GM21515 (cell line): ENCODE results near the gene GRHL3.
"Not testable (repeated sequence)": the region's sequence is repeated elsewhere in the genome, so short reads cannot be mapped to it uniquely, and the experiment has no call there.

ENCODE experiments used
- ATAC-seq: cut with Tn5 transposase; IDR thresholded peaks from one replicate; pipeline ENCODE4 v1.9.1; 2021; ENCODE audit not compliant: unreplicated experiment

Gene GRHL3

DNA sequence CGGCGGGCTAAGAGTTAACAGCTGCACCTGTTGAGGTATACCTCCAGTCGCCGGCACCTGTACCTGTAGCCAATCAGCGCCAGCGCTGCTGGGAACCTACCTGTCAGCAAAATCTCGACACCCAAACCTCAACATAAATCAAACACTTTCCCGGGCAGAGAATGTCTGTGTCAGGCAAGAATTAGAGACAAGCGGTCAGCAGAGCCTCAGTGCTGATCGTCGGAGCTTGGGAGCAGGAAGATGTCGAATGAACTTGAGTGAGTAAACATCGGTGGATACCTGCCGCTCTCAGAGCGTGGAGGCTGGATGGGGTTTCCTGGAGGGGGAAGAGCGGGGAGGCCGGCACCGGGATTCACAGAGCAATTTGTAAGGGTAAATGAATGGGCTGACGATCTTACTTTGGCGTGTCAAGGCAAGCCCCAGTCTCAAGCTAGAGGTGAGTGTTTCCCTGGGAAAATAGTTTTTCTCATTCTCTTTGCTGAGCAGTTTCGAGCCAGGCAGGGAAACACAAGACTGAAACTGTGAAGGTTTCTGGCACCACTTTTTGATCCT, at the start of gene GRHL3:
Gene GRHL3 (plus strand): TSS at position 46 of the 552 bp plus-strand sequence. CDS start 195 bp downstream, at position 241.
- no peak for ATAC-seq

DNA sequence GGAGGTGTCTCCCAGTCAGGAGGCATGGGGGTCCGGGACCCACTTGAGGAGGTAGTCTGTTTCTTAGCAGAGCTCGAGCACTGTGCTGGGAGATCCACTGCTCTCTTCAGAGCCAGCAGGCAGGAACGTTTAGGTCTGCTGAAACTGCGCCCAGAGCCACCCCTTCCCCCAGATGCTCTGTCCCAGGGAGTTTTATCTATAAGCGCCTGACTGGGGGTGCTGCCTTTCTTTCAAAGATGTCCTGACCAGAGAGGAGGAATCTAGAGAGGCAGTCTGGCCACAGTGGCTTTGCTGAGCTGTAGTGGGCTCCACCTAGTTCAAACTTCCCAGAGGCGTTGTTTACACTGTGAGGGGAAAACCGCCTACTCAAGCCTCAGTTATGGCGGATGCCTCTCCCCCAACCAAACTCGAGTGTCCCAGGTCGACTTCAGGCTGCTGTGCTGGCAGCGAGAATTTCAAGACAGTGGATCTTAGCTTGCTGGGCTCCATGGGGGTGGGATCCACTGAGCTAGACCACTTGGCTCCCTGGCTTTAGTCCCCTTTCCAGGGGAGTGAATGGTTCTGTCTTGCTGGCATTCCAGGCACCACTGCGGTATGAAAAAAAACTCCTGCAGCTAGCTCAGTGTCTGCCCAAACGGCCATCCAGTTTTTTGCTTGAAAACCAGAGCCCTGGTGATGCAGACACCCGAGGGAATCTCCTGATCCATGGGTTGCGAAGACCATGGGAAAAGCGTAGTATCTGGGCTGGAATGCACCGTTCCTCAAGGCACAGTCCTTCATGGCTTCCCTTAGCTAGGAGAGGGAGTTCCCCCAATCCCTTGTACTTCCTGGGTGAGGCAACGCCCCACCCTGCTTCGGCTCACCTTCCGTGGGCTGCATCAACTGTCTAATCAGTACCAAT, 44.7 kb upstream of the GRHL3 start:
- ATAC-seq: not testable (repeated sequence)

DNA sequence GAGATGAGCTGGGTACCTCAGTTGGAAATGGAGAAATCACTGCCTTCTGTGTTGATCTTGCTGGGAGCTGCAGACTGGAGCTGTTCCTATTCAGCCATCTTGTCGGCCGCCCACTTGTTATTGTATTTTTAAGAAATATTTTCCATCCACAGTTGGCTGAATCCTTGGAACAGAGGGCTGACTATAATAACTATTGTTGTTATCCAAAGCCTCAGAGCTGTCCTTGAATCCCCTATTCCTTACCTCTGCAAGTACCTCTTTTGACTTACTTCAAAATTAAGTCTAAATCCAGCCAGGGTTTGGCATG, 44.1 kb upstream of the GRHL3 start:
- no peak for ATAC-seq

DNA sequence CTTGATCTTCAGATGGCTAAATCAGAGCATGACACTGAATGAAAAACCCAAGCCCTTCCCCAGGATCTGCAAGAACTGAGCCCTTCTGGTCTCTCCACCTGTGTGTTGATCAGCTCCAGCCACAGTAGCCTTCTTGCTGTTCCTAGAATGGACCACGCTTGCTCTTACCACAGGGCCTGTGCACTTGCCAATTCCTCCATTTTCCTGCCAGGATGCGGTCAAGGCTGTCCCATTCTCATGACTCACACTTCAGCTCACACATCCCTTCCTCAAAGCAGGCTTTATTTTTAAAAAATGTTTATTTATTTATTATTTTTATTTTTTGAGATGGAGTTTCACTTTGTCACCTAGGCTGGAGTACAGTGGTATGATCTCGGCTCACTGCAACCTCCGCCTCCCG, 43.6 kb upstream of the GRHL3 start:
- ATAC-seq: no peak

DNA sequence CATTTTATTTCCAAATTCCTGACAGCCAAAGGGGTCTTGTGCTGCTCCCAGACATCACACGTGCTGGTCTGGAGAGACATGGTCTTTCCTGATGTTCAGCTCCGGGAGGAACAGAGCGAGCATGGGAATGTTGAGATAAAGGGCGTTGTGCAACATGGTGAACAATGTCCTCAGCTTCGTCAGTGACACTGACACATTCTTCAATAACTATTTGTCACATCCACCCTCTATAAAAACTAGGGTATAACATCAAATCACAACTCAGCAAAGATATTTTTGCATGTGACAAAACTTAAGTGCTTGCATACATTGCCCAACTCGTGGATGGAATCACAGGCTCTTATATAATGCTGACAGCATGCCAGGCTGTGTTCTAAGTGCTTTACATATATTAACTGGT, 42.4 kb upstream of the GRHL3 start:
- no peak for ATAC-seq

DNA sequence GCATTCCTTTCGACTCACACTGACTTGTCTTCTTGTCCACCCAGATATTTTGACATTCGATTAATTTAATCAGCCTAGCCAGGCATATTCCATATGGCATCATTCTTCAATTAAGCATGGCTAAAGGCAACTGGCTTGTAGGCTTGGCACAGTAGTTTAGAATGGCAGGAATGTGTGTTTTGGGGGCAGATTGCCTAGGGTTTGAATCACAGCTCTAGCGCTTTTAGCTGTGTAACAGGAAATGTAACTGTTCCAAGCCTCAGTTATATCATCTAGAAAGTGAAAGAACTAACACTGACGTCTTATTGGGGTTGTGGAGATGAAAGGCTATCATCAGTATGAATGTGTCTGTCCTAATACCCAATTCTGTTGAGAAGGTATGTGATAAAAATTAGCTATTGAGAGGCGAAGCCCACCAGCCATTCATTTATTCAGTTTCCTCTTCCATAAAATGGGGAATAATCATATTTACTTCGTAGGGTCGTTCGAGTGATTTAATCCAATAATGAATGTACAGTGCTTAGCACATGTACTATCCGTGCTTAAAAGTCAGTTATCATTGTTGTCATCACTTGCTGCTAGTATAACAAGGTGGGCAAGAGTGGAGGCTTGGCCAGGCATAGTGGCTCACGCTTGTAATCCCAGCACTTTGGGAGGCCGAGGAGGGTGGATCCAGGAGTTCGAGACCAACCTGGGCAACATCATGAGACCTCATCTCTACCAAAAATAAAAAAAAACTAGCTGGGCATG, 41.6 kb upstream of the GRHL3 start:
- no peak for ATAC-seq

DNA sequence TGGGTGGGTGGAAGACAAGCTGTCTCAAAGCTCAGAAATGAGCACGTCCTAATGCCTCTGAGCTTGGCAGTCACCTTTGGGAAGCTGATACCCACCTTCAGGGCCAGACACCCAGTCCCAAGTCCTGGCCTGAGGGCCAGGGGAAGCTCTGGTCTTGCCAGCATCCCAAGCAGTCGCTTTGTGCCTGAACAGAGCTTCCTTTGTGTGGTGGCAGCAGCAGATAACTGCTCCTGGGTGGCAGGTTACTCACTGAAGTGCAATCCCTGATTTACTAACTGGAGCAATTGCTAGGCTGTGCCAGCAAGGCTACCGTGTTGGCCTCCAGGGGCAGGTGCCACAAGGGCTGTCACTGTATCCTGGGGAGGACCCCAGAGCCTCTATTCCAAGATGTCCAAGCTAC, 40.4 kb upstream of the GRHL3 start:
- ATAC-seq: no peak

DNA sequence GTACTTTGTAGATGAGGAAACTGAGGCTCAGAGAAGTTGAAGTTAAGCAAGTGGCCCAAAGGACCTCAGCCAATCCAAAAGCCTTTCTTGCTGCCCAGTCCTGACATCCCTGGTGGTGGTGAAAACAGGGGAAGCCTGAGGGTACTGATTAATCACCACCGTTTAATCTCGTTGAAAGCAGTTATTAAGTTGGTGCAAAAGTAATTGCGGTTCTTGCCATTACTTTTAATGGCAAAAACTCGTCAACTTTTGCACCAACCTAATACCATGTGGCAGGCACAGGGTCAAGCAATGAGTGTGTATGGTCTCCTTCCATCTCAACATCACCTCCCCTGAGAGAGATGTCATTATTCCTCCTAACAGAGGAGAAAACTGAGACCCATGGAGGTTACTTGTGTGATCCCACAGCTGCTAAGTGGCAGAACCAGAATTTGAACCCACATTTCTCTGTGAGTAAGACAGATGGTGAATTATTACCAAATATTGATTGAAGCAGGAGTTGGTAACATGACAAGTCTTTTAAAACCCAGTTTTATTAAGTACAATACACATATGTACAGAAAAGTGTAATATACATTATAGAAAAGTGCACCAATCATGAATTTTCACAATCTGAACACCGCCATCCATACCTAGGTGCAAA, 39.4 kb upstream of the GRHL3 start:
- ATAC-seq: no peak

DNA sequence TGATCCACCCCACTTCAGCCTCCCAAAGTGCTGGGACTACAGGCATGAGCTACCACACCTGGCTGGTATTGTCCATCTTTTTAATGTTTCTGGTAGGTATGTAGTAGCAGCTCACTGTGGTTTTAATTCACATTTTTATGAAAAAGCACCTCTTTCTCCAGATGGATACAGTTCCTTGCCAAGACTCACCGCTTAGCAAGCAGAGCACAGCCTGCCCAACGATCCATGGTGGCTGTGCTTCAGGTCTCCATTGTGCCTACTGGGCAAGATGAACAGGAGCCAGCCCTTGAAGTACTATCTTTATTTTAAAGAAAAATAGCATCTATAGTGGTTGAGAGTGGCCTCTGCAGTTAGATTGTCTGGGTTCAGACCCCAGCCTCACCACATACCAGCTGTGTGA, 37.6 kb upstream of the GRHL3 start:
- ATAC-seq: no peak

DNA sequence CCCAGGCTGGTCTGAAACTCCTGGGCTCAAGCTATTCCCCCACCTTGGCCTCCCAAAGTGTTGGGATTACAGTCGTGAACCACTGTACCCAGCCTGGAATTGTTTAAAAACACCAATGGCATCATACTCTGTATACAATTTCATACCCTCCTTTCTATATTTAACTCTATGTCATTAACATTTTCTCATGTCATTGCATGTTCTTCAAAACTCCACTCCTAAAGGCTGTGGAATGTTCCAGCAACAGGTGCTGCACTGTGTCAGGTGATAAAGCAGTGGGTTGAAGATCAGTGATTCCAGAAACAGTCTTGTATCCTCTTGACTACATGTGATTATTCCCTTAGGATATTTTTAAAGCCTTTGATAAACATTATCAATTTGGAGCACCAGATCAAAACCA, 36.7 kb upstream of the GRHL3 start:
- ATAC-seq: no peak

DNA sequence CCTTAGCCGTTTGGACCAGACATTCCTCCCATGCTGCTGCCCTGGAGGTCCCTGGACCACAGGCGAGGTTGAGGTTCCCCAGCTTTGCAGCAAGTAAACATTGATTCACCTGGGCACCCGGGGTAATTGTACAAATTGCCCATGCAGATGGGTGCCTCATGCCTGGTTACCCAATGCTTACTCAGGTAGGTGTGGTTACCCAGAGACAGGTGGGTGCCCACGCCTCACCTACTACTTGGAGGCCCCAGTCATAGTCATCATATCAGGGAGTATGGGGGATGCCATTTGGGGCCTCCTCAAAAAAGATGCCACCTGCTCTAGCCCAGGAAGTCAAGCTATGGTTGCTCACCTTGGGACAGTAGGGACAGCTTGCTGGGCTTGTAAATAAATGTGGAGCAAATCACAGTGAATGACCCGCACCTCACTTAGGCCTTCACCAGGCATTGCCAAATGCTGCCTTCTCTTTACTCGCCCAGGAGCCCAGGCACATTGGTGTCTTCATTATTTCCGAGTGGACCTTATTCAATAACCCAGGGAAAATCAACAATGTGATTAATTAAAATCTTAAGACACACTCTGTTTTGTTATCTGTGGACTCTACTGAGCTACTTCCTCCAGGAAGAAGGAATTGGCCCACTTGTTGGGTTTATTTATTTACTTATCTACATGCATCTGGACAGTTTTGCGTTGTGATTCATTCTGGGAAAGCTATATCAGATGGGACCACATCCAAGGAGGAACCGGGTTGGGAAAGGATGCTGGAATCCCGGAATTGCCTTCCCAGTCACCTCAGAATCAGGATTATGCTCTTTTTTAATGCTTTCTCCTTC, 35.6 kb upstream of the GRHL3 start:
- ATAC-seq: no peak

DNA sequence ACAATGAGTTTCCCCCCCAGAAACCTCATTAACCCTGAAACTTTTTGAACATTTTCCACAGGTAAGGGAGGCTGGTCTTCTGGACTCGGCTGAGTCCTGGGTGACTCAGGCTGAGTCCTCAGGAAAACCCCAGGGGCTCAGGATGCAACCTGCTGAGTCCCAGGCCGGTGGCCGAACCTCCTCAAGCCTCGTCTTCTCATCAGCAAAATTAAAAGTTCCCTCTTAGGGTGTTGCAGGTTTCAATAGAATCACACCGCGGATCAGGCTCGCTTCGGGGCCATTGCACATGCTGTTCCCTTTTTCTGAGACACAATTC, 35.0 kb upstream of the GRHL3 start:
- ATAC-seq: no peak

DNA sequence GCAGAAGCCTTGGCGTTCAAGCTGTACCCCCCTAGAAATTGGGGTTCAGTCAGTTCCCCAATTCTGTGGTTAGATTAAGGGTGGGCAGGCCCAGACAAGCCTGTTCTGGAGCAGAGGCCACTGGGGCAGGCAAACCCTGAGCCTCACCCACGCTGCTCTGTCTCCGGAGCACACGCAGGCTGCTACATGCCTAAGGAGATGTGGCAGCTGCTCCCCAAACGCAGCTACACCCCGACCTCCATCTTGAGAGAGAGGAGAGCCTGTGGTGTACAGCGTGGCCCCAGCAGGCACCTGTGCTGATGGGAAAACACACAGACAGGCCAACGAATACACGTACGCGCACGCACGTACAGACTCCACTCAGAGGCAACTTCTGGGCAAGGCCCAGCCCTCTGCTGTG, 33.9 kb upstream of the GRHL3 start:
- ATAC-seq: no peak

DNA sequence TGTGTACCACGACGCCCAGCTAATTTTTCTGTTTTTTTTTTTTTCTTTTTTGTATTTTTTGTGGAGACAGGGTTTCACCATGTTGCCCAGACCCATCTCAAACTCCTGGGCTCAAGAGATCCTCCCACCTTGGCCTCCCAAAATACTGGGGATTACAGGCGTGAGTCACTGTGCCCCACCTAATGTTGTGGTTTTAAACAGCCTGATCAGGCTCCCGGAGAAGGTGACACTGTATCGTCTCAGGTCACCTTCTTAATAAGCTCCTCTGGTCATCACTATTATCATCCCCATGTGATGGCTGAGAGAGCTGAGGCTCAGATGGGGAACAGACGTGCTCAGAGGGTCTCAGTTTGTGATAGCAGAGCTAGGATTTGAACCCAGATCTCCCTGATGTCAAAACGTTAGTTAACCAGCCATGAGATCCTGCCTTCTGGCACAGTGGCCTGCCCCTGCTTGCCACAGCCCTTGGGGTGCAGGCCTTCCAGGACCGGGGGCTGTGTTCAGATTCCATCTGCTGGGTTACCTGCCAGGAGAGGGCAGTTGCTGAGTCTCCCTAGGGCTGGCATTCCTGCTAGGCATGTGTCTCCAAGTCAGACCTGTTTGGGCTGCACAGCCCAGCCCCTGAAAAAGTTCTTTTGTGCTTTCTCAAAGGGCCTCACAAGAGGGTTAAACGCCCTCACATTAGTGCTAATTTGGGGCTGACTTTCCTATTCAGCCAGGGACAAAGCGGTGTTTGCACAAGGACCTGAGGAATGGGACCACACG, 32.7 kb upstream of the GRHL3 start:
- ATAC-seq: no peak

DNA sequence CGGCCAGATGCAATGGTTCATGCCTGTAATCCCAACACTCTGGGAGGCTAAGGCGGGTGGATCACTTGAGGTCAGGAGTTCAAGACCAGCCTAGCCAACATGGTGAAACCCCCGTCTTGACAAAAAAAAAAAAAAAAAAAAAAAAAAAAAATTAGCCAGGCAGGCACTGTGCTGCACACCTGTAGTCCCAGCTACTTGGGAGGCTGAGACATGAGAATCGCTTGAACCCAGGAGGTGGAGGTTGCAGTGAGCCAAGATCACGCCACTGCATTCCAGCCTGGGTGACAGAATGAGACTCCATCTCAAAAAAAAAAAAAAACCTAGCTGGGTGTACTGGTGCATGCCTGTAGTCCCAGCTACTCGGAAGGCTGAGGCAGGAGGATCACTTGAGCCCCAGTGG, 31.4 kb upstream of the GRHL3 start:
- ATAC-seq: not testable (repeated sequence)

DNA sequence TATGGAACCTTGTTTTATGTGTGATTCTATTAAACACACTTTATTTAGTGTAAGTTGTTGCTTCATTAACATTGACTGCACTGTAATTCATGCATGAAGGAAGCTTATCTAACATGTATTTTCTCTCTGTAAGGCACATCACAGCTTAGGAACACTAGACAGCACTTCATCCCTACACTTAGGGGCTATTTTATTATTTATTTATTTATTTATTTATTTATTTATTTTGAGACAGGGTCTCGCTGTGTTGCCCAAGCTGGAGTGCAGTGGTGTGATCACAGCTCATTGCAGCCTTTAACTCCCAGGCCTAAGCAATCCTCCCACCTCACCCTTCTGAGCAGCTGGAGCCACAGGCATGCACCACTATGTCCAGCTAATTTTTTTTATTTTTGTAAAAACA, 30.7 kb upstream of the GRHL3 start:
- no peak for ATAC-seq

DNA sequence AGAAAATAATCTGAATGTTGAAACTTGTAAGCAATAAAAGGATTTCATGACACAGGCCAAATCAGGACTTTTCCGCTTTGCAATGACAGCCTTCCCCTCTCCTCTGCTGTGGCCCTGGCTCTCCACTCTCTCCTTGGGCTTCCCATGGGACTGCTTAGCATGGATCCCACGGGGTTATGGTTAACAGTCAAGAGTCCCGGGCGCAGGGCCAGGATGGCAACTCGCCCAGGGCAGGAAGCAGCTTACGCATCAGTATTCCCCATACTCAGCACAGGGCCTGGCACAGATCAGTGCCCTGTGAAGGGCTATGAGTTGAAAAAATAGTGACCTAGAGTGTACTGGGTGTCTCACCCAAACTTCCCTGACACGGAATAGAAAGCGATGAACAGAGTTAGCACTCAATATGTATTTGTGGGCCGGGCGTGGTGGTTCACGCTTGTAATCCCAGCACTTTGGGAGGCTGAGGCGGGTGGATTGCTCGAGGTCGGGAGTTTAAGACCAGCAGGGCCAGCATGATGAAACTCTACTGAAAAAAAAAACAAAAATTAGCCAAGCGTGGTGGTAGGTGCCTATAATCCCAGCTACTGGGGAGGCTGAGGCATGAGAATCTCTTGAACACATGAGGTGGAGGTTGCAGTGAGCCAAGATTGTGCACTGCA, 29.1 kb upstream of the GRHL3 start:
- ATAC-seq: no peak

DNA sequence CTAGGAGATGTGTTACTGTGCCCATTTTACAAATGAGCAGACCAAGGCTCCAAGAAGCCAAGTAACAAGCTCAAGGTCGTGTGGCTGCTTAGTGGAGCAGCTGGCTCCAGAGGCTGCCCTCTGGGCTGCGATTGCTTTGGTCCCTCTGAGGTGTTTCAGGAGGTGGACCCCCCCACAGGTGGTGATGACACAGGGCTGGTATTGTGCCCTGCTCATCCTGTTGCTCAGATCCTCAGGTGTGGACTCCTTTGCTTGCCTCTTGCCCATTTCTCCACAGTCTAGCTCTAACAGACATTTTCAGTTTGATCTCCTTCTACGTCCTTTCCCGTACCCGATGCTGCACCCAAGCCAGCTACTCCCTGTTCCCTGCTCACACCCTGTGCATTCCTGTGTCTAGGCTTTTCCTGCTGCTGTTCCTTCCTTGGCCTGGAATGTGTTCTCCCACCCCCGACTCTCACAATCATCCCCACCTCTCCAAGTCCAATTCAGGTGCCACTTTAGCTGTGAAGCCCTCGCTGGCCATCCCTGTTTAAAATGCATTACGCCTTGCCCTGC, 28.1 kb upstream of the GRHL3 start:
- no peak for ATAC-seq

DNA sequence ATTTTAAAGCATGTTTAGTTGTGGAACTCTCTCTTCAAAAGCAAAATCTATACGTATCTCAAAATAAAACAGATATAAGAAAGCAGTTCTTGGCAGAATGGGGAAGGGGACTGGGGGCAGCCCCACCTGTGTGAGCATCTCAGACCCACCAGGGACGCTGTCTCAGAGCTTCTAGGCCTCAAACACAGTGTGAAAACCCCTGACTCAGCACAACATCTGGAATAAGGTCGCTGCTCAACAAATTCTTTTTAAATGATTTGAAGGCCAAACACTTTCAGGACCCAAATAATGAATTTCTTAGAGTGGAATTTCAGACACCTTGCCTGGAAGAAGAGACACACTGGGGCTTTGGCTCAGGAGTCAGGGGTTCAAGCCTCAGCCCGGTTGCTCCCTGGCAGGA, 27.1 kb upstream of the GRHL3 start:
- ATAC-seq: no peak
